ENCODE measurements around the gene DOK4. TPM values are rescaled to one million over a fixed set of nuclear protein-coding genes. Genes with fewer than 3 reads are reported as not detected.

Gene DOK4
- total and polyA plus RNA-seq, 2 experiments from 2014 or later: 1,563 to 2,409 TPM

- Histone ChIP-seq H3K27ac (peak overlapping the region; percentile 95), H3K36me3 (peaks cover 17% of the 10 kb centered on the region)
Measured at GRCh38 chr16:57484515-57485005, 1.7 kb downstream of the DOK4 start.

GRCh38 chr16:57483725-57484514, 2.4 kb downstream of the DOK4 start:
- Histone ChIP-seq H3K4me3 (peak overlapping the region; percentile 100), H3K27ac (peak overlapping the region; percentile 95)
- no peak for DNase-seq (ENCODE audit: low read depth in 1 of 2, low spot score in 1 of 2)

More at GRCh38 chr16:57484515-57485005, 1.7 kb downstream of the DOK4 start:
- no peak for TF ChIP-seq CTCF (IDR thresholded peaks at IDR 0.05; ENCODE audit: low read depth, low read length)
- DNase-seq (ENCODE audit: low read depth in 1 of 2, low spot score in 1 of 2): no peak
- Histone ChIP-seq H3K9me3 (ENCODE audit: low read depth) (no peaks in the 10 kb centered on the region), H3K4me1 (ENCODE audit: low read depth) (peaks cover 48% of the 10 kb centered on the region), H3K27me3 (no peaks in the 10 kb centered on the region), H3K4me3 (peak overlapping the region; percentile 100)

GRCh38 chr16:57482845-57483545, 3.3 kb downstream of the DOK4 start:
- no peak for TF ChIP-seq CTCF (IDR thresholded peaks at IDR 0.05; ENCODE audit: low read depth, low read length)
- peaks cover 63% of the 10 kb centered on the region for H3K4me1 ChIP-seq (ENCODE audit: low read depth)
- H3K36me3 ChIP-seq: peaks cover 33% of the 10 kb centered on the region
- peak overlapping the region; percentile 100 for H3K4me3 ChIP-seq
- peak overlapping the region; percentile 95 for H3K27ac ChIP-seq
- H3K27me3 ChIP-seq: no peaks in the 10 kb centered on the region
- no peak for DNase-seq (ENCODE audit: low read depth in 1 of 2, low spot score in 1 of 2)
- H3K9me3 ChIP-seq (ENCODE audit: low read depth): no peaks in the 10 kb centered on the region

More at GRCh38 chr16:57483725-57484514, 2.4 kb downstream of the DOK4 start:
- H3K36me3 ChIP-seq: peaks cover 23% of the 10 kb centered on the region
- no peaks in the 10 kb centered on the region for H3K9me3 ChIP-seq (ENCODE audit: low read depth)
- H3K27me3 ChIP-seq: no peaks in the 10 kb centered on the region
- H3K4me1 ChIP-seq (ENCODE audit: low read depth): peaks cover 54% of the 10 kb centered on the region
- TF ChIP-seq CTCF (IDR thresholded peaks at IDR 0.05; ENCODE audit: low read depth, low read length): no peak

GRCh38 chr16:57481421-57481820, 4.9 kb downstream of the DOK4 start:
- DNase-seq (ENCODE audit: low read depth in 1 of 2, low spot score in 1 of 2): no peak
- Histone ChIP-seq H3K4me3 (peak overlapping the region; percentile 100), H3K27me3 (no peaks in the 10 kb centered on the region), H3K4me1 (ENCODE audit: low read depth) (peaks cover 67% of the 10 kb centered on the region), H3K9me3 (ENCODE audit: low read depth) (no peaks in the 10 kb centered on the region), H3K36me3 (peaks cover 37% of the 10 kb centered on the region), H3K27ac (peak overlapping the region; percentile 95)
- TF ChIP-seq CTCF (IDR thresholded peaks at IDR 0.05; ENCODE audit: low read depth, low read length): no peak

- Histone ChIP-seq H3K4me3 (peak overlapping the region; percentile 100), H3K4me1 (ENCODE audit: low read depth) (peaks cover 72% of the 10 kb centered on the region), H3K36me3 (peaks cover 43% of the 10 kb centered on the region), H3K27ac (peak overlapping the region; percentile 95), H3K9me3 (ENCODE audit: low read depth) (no peaks in the 10 kb centered on the region), H3K27me3 (no peaks in the 10 kb centered on the region)
- no peak for DNase-seq (ENCODE audit: low read depth in 1 of 2, low spot score in 1 of 2)
- no peak for TF ChIP-seq CTCF (IDR thresholded peaks at IDR 0.05; ENCODE audit: low read depth, low read length)
Measured at GRCh38 chr16:57480754-57481230, 5.5 kb downstream of the DOK4 start.
